T-helper 17 cell (primary cell): ENCODE results near the gene ADARB1. TPM values are rescaled to one million over a fixed set of nuclear protein-coding genes. Genes with fewer than 3 reads are reported as not detected.

Experiments
- ATAC-seq: fragments of 150-1000 bp; cut with Tn5 transposase; 2 replicates; pipeline ENCODE4 v1.10.0; 2021; ENCODE audit warnings: mild to moderate bottlenecking, moderate library complexity
- DNase-seq, 3 donors: peaks; one replicate each; pipeline versions ENCODE4 v3.0.0 to v3.0.0-alpha.2; 2020 to 2021
- H3K9me3 ChIP-seq: one replicate; pipeline ENCODE4 v1.7.0; 2013; ENCODE audit warnings: low read length, mild to moderate bottlenecking; ENCODE audit not compliant: control insufficient read depth, poor library complexity, severe bottlenecking
- H3K27ac Mint-ChIP-seq: one replicate; pipeline ENCODE4 v1.8.0; 2022; ENCODE audit warnings: mild to moderate bottlenecking, moderate library complexity, mixed read lengths
- H3K27me3 Mint-ChIP-seq: one replicate; pipeline ENCODE4 v1.8.0; 2022; ENCODE audit warnings: mixed read lengths
- H3K36me3 Mint-ChIP-seq: one replicate; pipeline ENCODE4 v1.8.0; 2022; ENCODE audit warnings: low read depth, mixed read lengths
- H3K4me1 Mint-ChIP-seq: one replicate; pipeline ENCODE4 v1.8.0; 2022; ENCODE audit warnings: mild to moderate bottlenecking, mixed read lengths
- H3K4me3 Mint-ChIP-seq: one replicate; pipeline ENCODE4 v1.8.0; 2022; ENCODE audit warnings: mild to moderate bottlenecking, moderate library complexity, mixed read lengths
- total RNA-seq, 4 donors: library from RNA in 2 of 4; stranded (reverse) in 2 of 4; gene quantifications; one replicate each; pipeline ENCODE4 v1.2.3 and lab custom pipeline; 2022 to 2026

Gene ADARB1
- total RNA-seq, 2 donors from 2014 or later, result 28.4 to 37.0 TPM

GRCh38 chr21:45054927-45055612, 19.3 kb upstream of the ADARB1 start:
- peaks cover 57% of the 10 kb centered on the region for H3K27me3 Mint-ChIP-seq
- DNase-seq (no peak), ATAC-seq (no peak)
- H3K9me3 ChIP-seq, result no peaks in the 10 kb centered on the region
- no peak overlapping the region for H3K27ac Mint-ChIP-seq
- H3K36me3 Mint-ChIP-seq, result no peaks in the 10 kb centered on the region
- H3K4me3 Mint-ChIP-seq, result no peak overlapping the region
- peaks cover 1% of the 10 kb centered on the region for H3K4me1 Mint-ChIP-seq

DNA sequence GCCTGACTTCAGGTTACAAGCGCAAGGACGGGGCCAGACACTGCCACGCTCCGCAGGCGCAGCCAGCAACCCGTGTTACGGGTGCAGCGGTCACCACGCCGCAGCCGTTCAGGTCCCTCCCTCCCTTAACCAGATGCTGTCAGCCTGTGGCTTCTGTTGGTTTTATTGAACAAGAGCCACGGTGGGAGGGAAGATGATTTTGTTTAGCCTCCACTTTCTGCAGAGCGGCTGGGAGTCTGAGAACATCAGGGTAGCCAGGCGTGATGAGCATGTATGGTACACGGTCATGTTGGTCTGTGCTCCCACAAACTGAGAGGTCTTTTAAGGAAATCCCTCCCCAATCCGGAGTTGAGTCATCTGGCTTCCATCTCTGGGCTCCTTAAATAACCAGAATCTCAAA, 18.5 kb upstream of the ADARB1 start:
- Mint-ChIP-seq H3K4me3 (no peak overlapping the region), H3K27me3 (peaks cover 49% of the 10 kb centered on the region), H3K27ac (no peak overlapping the region), H3K4me1 (no peaks in the 10 kb centered on the region), H3K36me3 (no peaks in the 10 kb centered on the region)
- no peaks in the 10 kb centered on the region for H3K9me3 ChIP-seq
- DNase-seq (no peak), ATAC-seq (no peak)

DNA sequence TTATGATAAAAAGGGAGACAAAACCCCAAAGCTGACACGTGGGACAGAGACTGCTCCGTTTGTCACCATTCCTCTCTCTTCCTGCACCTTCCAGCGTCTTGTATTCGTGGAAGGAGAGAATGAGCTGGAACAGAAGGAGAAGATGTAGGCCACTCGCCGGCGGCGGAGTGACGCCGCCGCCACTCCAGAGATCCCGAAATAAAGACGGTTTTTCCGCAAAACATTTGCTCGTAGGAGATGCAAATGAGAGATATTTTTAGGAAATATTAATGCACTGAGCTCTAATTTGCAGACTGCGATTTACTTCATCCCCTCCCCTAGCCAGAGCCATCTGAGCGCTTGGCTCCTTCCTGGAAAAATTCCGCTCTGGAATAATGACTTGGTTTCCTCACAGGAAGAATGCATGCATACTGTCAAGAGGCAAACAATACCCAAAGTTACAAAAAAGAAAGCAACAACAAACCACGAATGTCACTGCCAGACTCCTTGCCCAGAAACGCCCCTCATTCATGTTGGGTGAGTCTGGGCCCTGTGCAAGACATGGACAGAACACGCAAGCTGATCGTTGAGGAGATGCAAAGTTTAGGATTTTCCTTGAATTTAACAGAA, 18.0 kb upstream of the ADARB1 start:
- no peaks in the 10 kb centered on the region for H3K9me3 ChIP-seq
- Mint-ChIP-seq H3K27me3 (peaks cover 45% of the 10 kb centered on the region), H3K27ac (no peak overlapping the region), H3K4me1 (no peaks in the 10 kb centered on the region), H3K36me3 (no peaks in the 10 kb centered on the region), H3K4me3 (no peak overlapping the region)
- ATAC-seq (no peak), DNase-seq (no peak)

DNA sequence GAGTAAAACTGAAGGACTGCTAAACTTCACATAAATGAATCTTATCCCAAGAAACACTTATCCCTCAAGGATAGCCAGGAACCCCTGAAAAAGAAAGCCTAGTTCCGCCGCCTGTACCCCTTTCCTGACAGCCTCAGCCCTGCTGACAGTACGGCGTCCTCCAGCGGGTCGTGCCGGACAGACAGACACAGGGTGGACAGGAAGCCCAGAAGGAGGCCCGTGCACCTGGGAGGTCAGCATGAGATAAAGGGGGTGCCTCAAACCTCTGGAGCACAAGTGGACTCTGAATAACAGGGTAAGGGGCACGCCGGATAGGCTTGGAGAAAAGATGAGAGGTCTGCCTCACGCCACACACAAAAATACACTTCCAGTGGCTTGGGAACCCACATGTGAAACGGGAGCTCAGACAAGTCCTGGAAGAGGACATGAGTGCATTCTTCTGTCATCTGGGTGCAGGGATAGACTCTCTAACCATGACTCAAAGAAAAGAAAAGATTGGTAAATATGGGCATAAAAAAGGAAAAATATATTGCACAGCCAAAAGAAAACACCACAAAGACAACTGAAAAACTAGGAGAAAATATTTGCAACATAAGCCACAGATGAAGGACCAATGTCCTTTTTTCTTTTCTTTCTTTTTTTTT, 17.3 kb upstream of the ADARB1 start:
- Mint-ChIP-seq H3K27me3 (peaks cover 41% of the 10 kb centered on the region), H3K4me1 (no peaks in the 10 kb centered on the region), H3K4me3 (no peak overlapping the region), H3K36me3 (no peaks in the 10 kb centered on the region), H3K27ac (no peak overlapping the region)
- DNase-seq, result no peak
- no peaks in the 10 kb centered on the region for H3K9me3 ChIP-seq
- ATAC-seq, result no peak

DNA sequence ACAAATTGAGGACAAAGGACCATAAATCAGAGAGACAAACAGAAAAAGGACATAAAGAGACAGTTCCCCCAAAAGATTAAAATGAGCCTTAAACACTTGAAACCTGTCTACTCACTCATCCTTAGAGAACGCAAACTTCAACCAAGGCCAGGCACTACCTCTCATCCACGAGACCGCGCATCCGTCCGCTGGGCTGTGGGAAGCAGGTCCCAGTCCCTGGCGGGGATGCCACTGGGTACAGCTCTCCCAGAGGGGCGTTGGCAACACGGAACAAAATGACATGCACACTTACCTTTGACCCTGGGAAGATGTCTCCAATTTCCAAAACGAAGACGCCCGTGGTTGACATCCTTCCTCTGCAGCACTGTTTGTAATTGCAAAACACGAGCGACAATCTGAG, 16.5 kb upstream of the ADARB1 start:
- Mint-ChIP-seq H3K4me1 (no peaks in the 10 kb centered on the region), H3K36me3 (no peaks in the 10 kb centered on the region), H3K27ac (no peak overlapping the region), H3K4me3 (no peak overlapping the region), H3K27me3 (peaks cover 39% of the 10 kb centered on the region)
- DNase-seq, result no peak
- ATAC-seq, result no peak
- no peaks in the 10 kb centered on the region for H3K9me3 ChIP-seq

DNA sequence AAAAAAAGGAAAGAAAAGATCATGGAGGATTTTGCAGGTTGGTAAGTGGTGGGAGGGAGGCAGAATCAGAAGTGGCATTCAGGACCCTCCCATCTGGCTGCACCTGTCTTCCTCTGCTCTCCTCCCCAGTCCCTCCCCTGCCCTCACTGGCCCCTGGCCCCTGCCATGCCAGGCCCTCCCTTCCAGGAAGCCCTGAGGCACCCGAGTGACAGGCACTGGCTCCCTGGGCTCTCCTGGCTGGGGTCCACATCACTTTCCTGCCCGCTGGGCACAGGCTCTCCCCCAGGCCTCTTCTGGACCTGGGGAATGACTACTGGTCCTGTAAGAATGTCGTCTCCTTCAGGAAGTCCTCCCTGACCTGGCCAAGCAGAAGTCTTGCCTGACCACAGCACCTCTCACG, 15.3 kb upstream of the ADARB1 start:
- ATAC-seq, result no peak
- no peaks in the 10 kb centered on the region for H3K4me1 Mint-ChIP-seq

GRCh38 chr21:45060089-45060488, 14.3 kb upstream of the ADARB1 start:
- no peak for DNase-seq
- no peak for ATAC-seq
- Mint-ChIP-seq H3K36me3 (no peaks in the 10 kb centered on the region), H3K27me3 (peaks cover 17% of the 10 kb centered on the region), H3K4me3 (no peak overlapping the region), H3K27ac (no peak overlapping the region), H3K4me1 (no peaks in the 10 kb centered on the region)
- no peaks in the 10 kb centered on the region for H3K9me3 ChIP-seq

More for the DNA sequence above, 15.3 kb upstream of the ADARB1 start:
- H3K4me3 Mint-ChIP-seq, result no peak overlapping the region
- peaks cover 26% of the 10 kb centered on the region for H3K27me3 Mint-ChIP-seq
- no peaks in the 10 kb centered on the region for H3K9me3 ChIP-seq
- DNase-seq, result no peak
- no peaks in the 10 kb centered on the region for H3K36me3 Mint-ChIP-seq
- H3K27ac Mint-ChIP-seq, result no peak overlapping the region

GRCh38 chr21:45060675-45061311, 13.6 kb upstream of the ADARB1 start:
- Mint-ChIP-seq H3K4me1 (no peaks in the 10 kb centered on the region), H3K27me3 (peaks cover 14% of the 10 kb centered on the region), H3K27ac (no peak overlapping the region), H3K4me3 (no peak overlapping the region), H3K36me3 (no peaks in the 10 kb centered on the region)
- no peak for ATAC-seq
- no peaks in the 10 kb centered on the region for H3K9me3 ChIP-seq
- DNase-seq, result no peak

GRCh38 chr21:45064091-45064490, 10.3 kb upstream of the ADARB1 start:
- peaks cover 2% of the 10 kb centered on the region for H3K4me1 Mint-ChIP-seq
- DNase-seq (no peak), ATAC-seq (no peak)
- H3K4me3 Mint-ChIP-seq, result no peak overlapping the region
- no peaks in the 10 kb centered on the region for H3K9me3 ChIP-seq
- H3K27me3 Mint-ChIP-seq, result no peaks in the 10 kb centered on the region
- H3K36me3 Mint-ChIP-seq, result no peaks in the 10 kb centered on the region
- no peak overlapping the region for H3K27ac Mint-ChIP-seq

DNA sequence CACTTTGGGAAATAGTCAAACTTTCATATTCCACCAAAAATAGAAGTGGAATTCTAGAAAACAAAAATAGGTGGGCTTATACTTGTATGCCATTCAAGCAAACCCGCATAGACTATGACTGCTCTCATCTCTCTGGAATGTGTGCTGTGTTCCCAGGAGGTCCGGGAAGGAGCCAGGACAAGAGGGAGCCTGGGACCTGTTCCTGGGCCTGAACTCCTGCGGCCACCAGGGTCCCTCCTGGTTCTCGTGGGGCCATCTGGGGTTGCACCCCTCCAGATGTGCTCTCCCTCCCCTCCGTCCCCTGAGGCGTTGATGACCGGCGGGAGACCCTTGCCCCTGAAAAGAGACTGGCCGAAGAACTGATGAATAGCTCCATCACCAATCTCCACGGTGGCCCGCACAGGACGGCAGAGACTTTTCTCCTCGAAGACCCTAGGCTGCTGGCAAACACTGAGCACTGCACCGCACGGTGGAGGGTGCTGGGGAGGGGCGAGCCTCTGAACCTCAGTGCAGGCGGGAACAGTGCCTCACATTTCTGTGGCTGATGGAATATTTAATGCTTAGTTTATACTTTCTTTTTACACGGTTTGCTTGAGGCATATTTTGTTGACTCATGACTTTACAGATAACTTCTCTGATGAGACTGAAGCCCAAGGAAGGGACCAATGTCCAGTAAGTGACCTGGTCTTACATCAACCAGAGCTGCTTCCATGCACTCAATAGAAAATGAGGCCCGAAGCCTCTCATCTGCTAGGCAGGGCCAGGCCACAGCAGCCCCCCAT, 9.6 kb upstream of the ADARB1 start:
- no peaks in the 10 kb centered on the region for H3K27me3 Mint-ChIP-seq
- no peaks in the 10 kb centered on the region for H3K9me3 ChIP-seq
- no peak for ATAC-seq
- peaks cover 2% of the 10 kb centered on the region for H3K4me1 Mint-ChIP-seq
- no peak overlapping the region for H3K27ac Mint-ChIP-seq
- no peak overlapping the region for H3K4me3 Mint-ChIP-seq
- no peaks in the 10 kb centered on the region for H3K36me3 Mint-ChIP-seq
- no peak for DNase-seq

DNA sequence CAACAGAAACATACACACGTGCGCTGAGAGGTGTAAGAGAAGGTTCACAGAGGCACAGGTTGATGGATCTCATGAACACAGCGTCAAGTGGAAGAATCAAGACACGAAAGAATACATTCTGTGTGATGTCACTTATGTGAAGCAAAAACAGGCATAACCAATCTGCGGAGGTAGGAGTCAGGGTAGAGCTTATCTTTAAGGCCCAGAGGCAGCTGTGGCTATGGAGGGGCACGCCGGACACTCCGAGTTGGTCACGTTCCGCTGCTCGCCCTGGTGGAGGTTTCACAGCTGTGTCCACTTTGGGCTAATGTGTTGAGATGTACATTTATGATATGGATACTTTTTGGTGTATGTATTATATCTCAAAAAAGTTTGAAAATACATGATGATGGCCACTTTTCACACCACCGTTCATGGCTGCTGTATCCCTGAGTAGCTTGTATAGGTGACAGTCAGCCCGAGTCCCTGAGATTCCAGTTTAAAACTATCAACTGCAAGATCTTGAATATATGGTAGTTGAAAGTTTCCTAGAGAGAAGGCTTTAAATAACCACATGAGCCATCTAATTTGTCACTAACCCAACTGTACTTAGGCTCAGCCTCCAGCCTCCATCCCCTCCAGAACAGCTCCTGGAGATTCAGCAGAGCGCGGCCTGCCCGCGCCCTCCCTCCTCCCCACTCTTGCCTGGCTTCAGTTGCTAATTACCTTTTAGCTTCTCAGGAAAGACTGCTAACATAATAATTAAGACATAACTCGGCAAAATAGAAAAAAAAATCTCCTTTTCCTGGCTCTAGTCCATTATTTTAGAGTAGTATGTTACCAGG, 6.7 kb upstream of the ADARB1 start:
- Mint-ChIP-seq H3K4me3 (no peak overlapping the region), H3K27ac (no peak overlapping the region), H3K36me3 (no peaks in the 10 kb centered on the region), H3K4me1 (peaks cover 2% of the 10 kb centered on the region), H3K27me3 (no peaks in the 10 kb centered on the region)
- no peak for DNase-seq
- H3K9me3 ChIP-seq, result no peaks in the 10 kb centered on the region
- ATAC-seq, result no peak

DNA sequence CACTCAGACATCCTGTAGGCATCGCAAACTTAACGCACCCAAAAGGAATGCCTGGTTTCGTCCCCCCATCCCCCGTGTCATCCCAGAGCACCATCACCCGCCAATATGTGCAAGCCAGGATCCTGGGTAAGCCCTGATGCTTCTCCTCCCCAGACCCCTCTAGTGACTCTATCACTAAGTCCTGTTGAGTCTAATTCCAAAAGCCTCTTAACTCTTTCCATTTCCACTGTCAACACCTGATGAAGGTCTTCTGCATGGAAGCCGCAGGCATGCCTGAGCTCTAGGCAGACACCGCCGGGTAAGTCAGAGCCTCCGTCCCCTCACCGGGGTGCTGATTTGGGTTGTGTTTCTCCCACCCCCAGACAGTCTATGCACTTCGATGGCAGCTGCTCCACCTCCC, 5.3 kb upstream of the ADARB1 start:
- Mint-ChIP-seq H3K36me3 (peaks cover 2% of the 10 kb centered on the region), H3K4me3 (no peak overlapping the region), H3K4me1 (peaks cover 7% of the 10 kb centered on the region), H3K27me3 (no peaks in the 10 kb centered on the region), H3K27ac (no peak overlapping the region)
- H3K9me3 ChIP-seq, result no peaks in the 10 kb centered on the region
- ATAC-seq (no peak), DNase-seq (no peak)
